Kidney (tissue), 14 donors: ENCODE data around the gene ENPP3. TPM values are rescaled to one million over a fixed set of nuclear protein-coding genes. Genes with fewer than 3 reads are reported as not detected.

ENCODE experiments used
- DNase-seq, 5 donors: peaks; one replicate each; pipeline ENCODE4 v3.0.0-alpha.2; 2013 to 2020
- FAIRE-seq: peaks from 2 replicates; lab custom pipeline; 2012; peaks lifted over from hg19 to GRCh38; lab: Jason Lieb, UNC
- H3K27ac ChIP-seq, 2 donors: one replicate each; pipeline ENCODE4 v1.7.0; 2013; ENCODE audit warnings: low read depth in 2 of 2, low read length in 2 of 2, inconsistent platforms in 1 of 2
- H3K27me3 ChIP-seq: one replicate; pipeline ENCODE4 v1.7.1; 2013; ENCODE audit warnings: low read length, inconsistent platforms; ENCODE audit not compliant: control insufficient read depth, insufficient read depth
- H3K36me3 ChIP-seq, 3 donors: one replicate each; pipeline versions ENCODE4 v1.7.0 to v1.7.1; 2013; ENCODE audit warnings: low read length in 3 of 3, control low read depth in 1 of 3, inconsistent platforms in 1 of 3; ENCODE audit not compliant: insufficient read depth in 3 of 3, control insufficient read depth in 2 of 3
- H3K4me1 ChIP-seq, 3 donors: one replicate each; pipeline versions ENCODE4 v1.7.0 to v1.7.1; 2013; ENCODE audit warnings: low read length in 3 of 3, inconsistent platforms in 1 of 3, low read depth in 1 of 3; ENCODE audit not compliant: control insufficient read depth in 2 of 3, insufficient read depth in 2 of 3
- H3K4me3 ChIP-seq, 3 donors: one replicate each; pipeline versions ENCODE4 v1.7.0 to v1.8.1; 2013; ENCODE audit warnings: low read length in 3 of 3, control low read depth in 1 of 3, inconsistent platforms in 1 of 3
- H3K9ac ChIP-seq, 3 donors: one replicate each; pipeline versions ENCODE4 v1.7.0 to v1.7.1; 2013; ENCODE audit warnings: low read length in 3 of 3, control low read depth in 1 of 3, inconsistent platforms in 1 of 3
- H3K9me3 ChIP-seq, 3 donors: one replicate each; pipeline versions ENCODE4 v1.7.0 to v1.7.1; 2013; ENCODE audit warnings: low read length in 3 of 3, control low read depth in 1 of 3, inconsistent platforms in 1 of 3; ENCODE audit not compliant: control insufficient read depth in 2 of 3, insufficient read depth in 1 of 3
- CTCF ChIP-seq: IDR thresholded peaks from 3 replicates; pipeline ENCODE4 v1.5.1; 2012; ENCODE audit warnings: mild to moderate bottlenecking, moderate library complexity, borderline replicate concordance; ENCODE audit not compliant: insufficient read depth; ENCODE audit errors: extremely low read depth
- intact Hi-C: fragments of 100-400 bp; cut with DNase I; formaldehyde crosslinking; loops from one replicate; pipeline ENCODE4 v1.11.1; 2022
- polyA plus RNA-seq: library from polyadenylated mRNA; stranded (reverse); fragments of 350-450 nt; fragmentation: Illumina TruSeq; extraction: RNeasy Lipid Tissue Mini Kit (QIAGEN cat#74804); gene quantifications from one replicate; pipeline ENCODE4 v1.2.3, GENCODE V29; 2014; ENCODE audit warnings: low read depth, low replicate concordance; ENCODE audit not compliant: insufficient read depth
- total RNA-seq: library from RNA; stranded (reverse); fragmentation: NEBNext Ultra II Directional; extraction: Animal tissue kit (Norgen Biotek cat#: 25700); gene quantifications from one replicate; pipeline ENCODE4 v1.2.1, GENCODE V29; 2021
- donor health status: control.
- donor health status: control.
- donor health status: control.
- donor health status: control.
- donor health status: control.
- donor health status: DM: yes; HTN: yes; CAD: no.
- donor health status: Normal renal cell carcinoma (clear cell type).

Gene ENPP3
- total and polyA plus RNA-seq, 2 donors from 2014 or later = 2.0 to 2.5 TPM

- no peak for TF ChIP-seq CTCF
- peaks cover 0 to 4% (median 0%) of the 10 kb centered on the region in 3 donors for H3K36me3 ChIP-seq
- no peak overlapping the region for H3K27ac ChIP-seq
- FAIRE-seq (no peak), DNase-seq (no peak)
- no peaks in the 10 kb centered on the region for H3K9me3 ChIP-seq
- intact Hi-C loops = no loop called here
- H3K27me3 ChIP-seq = no peaks in the 10 kb centered on the region
- H3K4me1 ChIP-seq = no peaks in the 10 kb centered on the region
- no peak overlapping the region for H3K9ac ChIP-seq
- H3K4me3 ChIP-seq = no peak overlapping the region
Measured at GRCh38 chr6:131685266-131685780, 48.2 kb downstream of the ENPP3 start.

- no peaks in the 10 kb centered on the region for H3K4me1 ChIP-seq
- DNase-seq (no peak), FAIRE-seq (no peak)
- TF ChIP-seq CTCF = no peak
- intact Hi-C loops = no loop called here
- no peak overlapping the region for H3K4me3 ChIP-seq
- no peak overlapping the region for H3K27ac ChIP-seq
- H3K9ac ChIP-seq = no peak overlapping the region
- H3K36me3 ChIP-seq = peaks cover 0 to 4% (median 0%) of the 10 kb centered on the region in 3 donors
- H3K9me3 ChIP-seq = no peaks in the 10 kb centered on the region
- no peaks in the 10 kb centered on the region for H3K27me3 ChIP-seq
Measured at GRCh38 chr6:131687022-131687421, 49.9 kb downstream of the ENPP3 start.

GRCh38 chr6:131688286-131688685, 51.2 kb downstream of the ENPP3 start:
- Histone ChIP-seq H3K9ac (no peak overlapping the region), H3K9me3 (no peaks in the 10 kb centered on the region), H3K4me3 (no peak overlapping the region), H3K36me3 (peaks cover 0 to 4% (median 0%) of the 10 kb centered on the region in 3 donors), H3K27me3 (no peaks in the 10 kb centered on the region), H3K4me1 (no peaks in the 10 kb centered on the region), H3K27ac (no peak overlapping the region)
- TF ChIP-seq CTCF = no peak
- intact Hi-C loops = no loop called here
- FAIRE-seq = no peak
- peak in 1 of 5 donors; percentile 9 for DNase-seq

GRCh38 chr6:131692031-131692430, 54.9 kb downstream of the ENPP3 start:
- no peaks in the 10 kb centered on the region for H3K9me3 ChIP-seq
- no peak overlapping the region for H3K9ac ChIP-seq
- no peaks in the 10 kb centered on the region for H3K4me1 ChIP-seq
- no peaks in the 10 kb centered on the region for H3K27me3 ChIP-seq
- intact Hi-C loops = loop anchor here (10.0 kb wide), 1 partner anchor 223 kb away; no protein-coding TSS in a partner anchor
- no peaks in the 10 kb centered on the region for H3K36me3 ChIP-seq
- no peak overlapping the region for H3K27ac ChIP-seq
- no peak for TF ChIP-seq CTCF
- no peak overlapping the region for H3K4me3 ChIP-seq
- no peak for DNase-seq
- FAIRE-seq = peak; percentile 39
